ENCODE data around the gene DDX46.

DDX46 gene

GRCh38 chr5:134735243-134735642 is 23.3 kb upstream of the DDX46 start:
- H3K4me3 ChIP-seq (ENCODE audit: control insufficient read depth in 1 of 7, extremely low read depth in 1 of 7, insufficient read depth in 4 of 7, low read depth in 2 of 7, low read length in 6 of 7): no peak overlapping the region
- H3K27ac ChIP-seq (ENCODE audit: insufficient read depth in 1 of 2, low read depth in 1 of 2, low read length in 2 of 2, poor library complexity in 1 of 2, severe bottlenecking in 2 of 2): no peak overlapping the region
- POLR2A ChIA-PET: no interaction called here
- H3K4me1 ChIP-seq (ENCODE audit: control extremely low read depth in 1 of 4, control insufficient read depth in 4 of 4, insufficient read depth in 4 of 4, low read length in 3 of 4): peaks cover 9 to 43% (median 31%) of the 10 kb centered on the region in 4 experiments
- H3K9me3 ChIP-seq (ENCODE audit: control extremely low read depth in 1 of 5, control insufficient read depth in 4 of 5, insufficient read depth in 2 of 5, low read depth in 1 of 5, low read length in 4 of 5): no peaks in the 10 kb centered on the region
- no peaks in the 10 kb centered on the region for H3K27me3 ChIP-seq (replicated peaks in 2 of 5; ENCODE audit: control insufficient read depth in 4 of 5, insufficient read depth in 5 of 5, low read length in 4 of 5)
- no peaks in the 10 kb centered on the region for H3K36me3 ChIP-seq (ENCODE audit: control insufficient read depth in 4 of 4, insufficient read depth in 4 of 4, low read length in 3 of 4)
- CTCF ChIA-PET: interaction anchor here (0.6 to 1.8 kb wide), 3 partner anchors 27 to 440 kb away, joined by 3 to 4 read pairs (median 4); no protein-coding TSS in a partner anchor
- peak; percentile 15 to 55 (median 52) for DNase-seq
- whole genome bisulfite sequencing (ENCODE audit: insufficient coverage): 58% methylated on average over 2 of the region's 4 CpGs

GRCh38 chr5:134736173-134736812 is 22.3 kb upstream of the DDX46 start:
- ChIA-PET POLR2A (interaction anchor here (0.8 kb wide), 1 partner anchor 27 kb away, joined by 3 read pairs; no protein-coding TSS in a partner anchor), CTCF (interaction anchor here (0.8 to 1.3 kb wide), 3 partner anchors 8 to 469 kb away, joined by 3 to 4 read pairs (median 3); no protein-coding TSS in a partner anchor)
- peak; percentile 8 to 69 (median 55) for DNase-seq
- peaks cover 0 to 6% (median 3%) of the 10 kb centered on the region in 4 experiments for H3K36me3 ChIP-seq (ENCODE audit: control insufficient read depth in 4 of 4, insufficient read depth in 4 of 4, low read length in 3 of 4)
- no CpG with 5 or more reads among the region's 2 CpGs for WGBS (ENCODE audit: insufficient coverage)
- H3K4me3 ChIP-seq (ENCODE audit: control insufficient read depth in 1 of 7, extremely low read depth in 1 of 7, insufficient read depth in 4 of 7, low read depth in 2 of 7, low read length in 6 of 7): no peak overlapping the region
- no peaks in the 10 kb centered on the region for H3K27me3 ChIP-seq (replicated peaks in 2 of 5; ENCODE audit: control insufficient read depth in 4 of 5, insufficient read depth in 5 of 5, low read length in 4 of 5)
- peak overlapping the region in 1 of 2 experiments; percentile 25 for H3K27ac ChIP-seq (ENCODE audit: insufficient read depth in 1 of 2, low read depth in 1 of 2, low read length in 2 of 2, poor library complexity in 1 of 2, severe bottlenecking in 2 of 2)
- H3K9me3 ChIP-seq (ENCODE audit: control extremely low read depth in 1 of 5, control insufficient read depth in 4 of 5, insufficient read depth in 2 of 5, low read depth in 1 of 5, low read length in 4 of 5): no peaks in the 10 kb centered on the region
- H3K4me1 ChIP-seq (ENCODE audit: control extremely low read depth in 1 of 4, control insufficient read depth in 4 of 4, insufficient read depth in 4 of 4, low read length in 3 of 4): peaks cover 9 to 45% (median 34%) of the 10 kb centered on the region in 4 experiments

GRCh38 chr5:134738133-134738962 is 20.2 kb upstream of the DDX46 start, which contains the start of gene CAMLG:
Gene CAMLG, plus strand, starts transcription at chr5:134738548. Its CDS starts 73 bp downstream, at chr5:134738621.
- H3K4me3 ChIP-seq (ENCODE audit: control insufficient read depth in 1 of 7, extremely low read depth in 1 of 7, insufficient read depth in 4 of 7, low read depth in 2 of 7, low read length in 6 of 7): peak within 1 kb of the TSS; percentile 86 to 99 (median 90)

GRCh38 chr5:134738963-134739661 is 19.5 kb upstream of the DDX46 start:
- peaks cover 0 to 16% (median 10%) of the 10 kb centered on the region in 4 experiments for H3K36me3 ChIP-seq (ENCODE audit: control insufficient read depth in 4 of 4, insufficient read depth in 4 of 4, low read length in 3 of 4)
- CTCF ChIA-PET: interaction anchor here (0.6 to 6.4 kb wide), 16 partner anchors 9 to 378 kb away, joined by 3 to 52 read pairs (median 3); partner anchors contain the start of genes DDX46 and PCBD2
- no peaks in the 10 kb centered on the region for H3K27me3 ChIP-seq (replicated peaks in 2 of 5; ENCODE audit: control insufficient read depth in 4 of 5, insufficient read depth in 5 of 5, low read length in 4 of 5)
- H3K4me3 ChIP-seq (ENCODE audit: control insufficient read depth in 1 of 7, extremely low read depth in 1 of 7, insufficient read depth in 4 of 7, low read depth in 2 of 7, low read length in 6 of 7): peak overlapping the region; percentile 86 to 99 (median 90)
- H3K27ac ChIP-seq (ENCODE audit: insufficient read depth in 1 of 2, low read depth in 1 of 2, low read length in 2 of 2, poor library complexity in 1 of 2, severe bottlenecking in 2 of 2): peak overlapping the region; percentile 64 to 90
- 0% methylated on average over 10 of the region's 21 CpGs for WGBS (ENCODE audit: insufficient coverage)
- POLR2A ChIA-PET: interaction anchor here (0.5 to 1.6 kb wide), 4 partner anchors 10 to 165 kb away, joined by 3 to 6 read pairs (median 3); partner anchors contain the start of gene DDX46
- peak; percentile 82 to 90 (median 84) for DNase-seq
- no peaks in the 10 kb centered on the region for H3K9me3 ChIP-seq (ENCODE audit: control extremely low read depth in 1 of 5, control insufficient read depth in 4 of 5, insufficient read depth in 2 of 5, low read depth in 1 of 5, low read length in 4 of 5)
- H3K4me1 ChIP-seq (ENCODE audit: control extremely low read depth in 1 of 4, control insufficient read depth in 4 of 4, insufficient read depth in 4 of 4, low read length in 3 of 4): peaks cover 9 to 45% (median 34%) of the 10 kb centered on the region in 4 experiments

More at GRCh38 chr5:134738133-134738962, 20.2 kb upstream of the DDX46 start, which contains the start of gene CAMLG:
- Histone ChIP-seq H3K27ac (ENCODE audit: insufficient read depth in 1 of 2, low read depth in 1 of 2, low read length in 2 of 2, poor library complexity in 1 of 2, severe bottlenecking in 2 of 2) (peak within 1 kb of the TSS; percentile 77 to 90), H3K4me1 (ENCODE audit: control extremely low read depth in 1 of 4, control insufficient read depth in 4 of 4, insufficient read depth in 4 of 4, low read length in 3 of 4) (peaks cover 9 to 45% (median 34%) of the 10 kb centered on the region in 4 experiments), H3K36me3 (ENCODE audit: control insufficient read depth in 4 of 4, insufficient read depth in 4 of 4, low read length in 3 of 4) (peaks cover 0 to 11% (median 6%) of the 10 kb centered on the region in 4 experiments), H3K27me3 (replicated peaks in 2 of 5; ENCODE audit: control insufficient read depth in 4 of 5, insufficient read depth in 5 of 5, low read length in 4 of 5) (no peaks in the 10 kb centered on the region), H3K9me3 (ENCODE audit: control extremely low read depth in 1 of 5, control insufficient read depth in 4 of 5, insufficient read depth in 2 of 5, low read depth in 1 of 5, low read length in 4 of 5) (no peaks in the 10 kb centered on the region)
- CTCF ChIA-PET: interaction anchor here (0.7 to 6.4 kb wide), 8 partner anchors 12 to 164 kb away, joined by 3 to 52 read pairs (median 5); partner anchors contain the start of gene DDX46
- under 1% methylated on average over 54 of the region's 66 CpGs for whole genome bisulfite sequencing (ENCODE audit: insufficient coverage)
- DNase-seq: peak; percentile 99
- POLR2A ChIA-PET: interaction anchor here (0.5 to 1.6 kb wide), 6 partner anchors 20 to 684 kb away, joined by 3 to 6 read pairs (median 3); partner anchors contain the start of gene DDX46

GRCh38 chr5:134741052-134741451 is 17.5 kb upstream of the DDX46 start:
- Histone ChIP-seq H3K36me3 (ENCODE audit: control insufficient read depth in 4 of 4, insufficient read depth in 4 of 4, low read length in 3 of 4) (peaks cover 0 to 20% (median 12%) of the 10 kb centered on the region in 4 experiments), H3K27me3 (replicated peaks in 2 of 5; ENCODE audit: control insufficient read depth in 4 of 5, insufficient read depth in 5 of 5, low read length in 4 of 5) (no peaks in the 10 kb centered on the region), H3K27ac (ENCODE audit: insufficient read depth in 1 of 2, low read depth in 1 of 2, low read length in 2 of 2, poor library complexity in 1 of 2, severe bottlenecking in 2 of 2) (no peak overlapping the region), H3K9me3 (ENCODE audit: control extremely low read depth in 1 of 5, control insufficient read depth in 4 of 5, insufficient read depth in 2 of 5, low read depth in 1 of 5, low read length in 4 of 5) (no peaks in the 10 kb centered on the region), H3K4me3 (ENCODE audit: control insufficient read depth in 1 of 7, extremely low read depth in 1 of 7, insufficient read depth in 4 of 7, low read depth in 2 of 7, low read length in 6 of 7) (no peak overlapping the region), H3K4me1 (ENCODE audit: control extremely low read depth in 1 of 4, control insufficient read depth in 4 of 4, insufficient read depth in 4 of 4, low read length in 3 of 4) (peaks cover 6 to 35% (median 29%) of the 10 kb centered on the region in 4 experiments)
- ChIA-PET CTCF (interaction anchor here (1.1 to 6.4 kb wide), 6 partner anchors 9 to 164 kb away, joined by 3 to 52 read pairs (median 7); partner anchors contain the start of genes DDX46 and PCBD2), POLR2A (no interaction called here)
- no peak for DNase-seq
- WGBS (ENCODE audit: insufficient coverage): 98% methylated on average over 11 of the region's 11 CpGs

GRCh38 chr5:134742134-134742533 is 16.4 kb upstream of the DDX46 start:
- no CpG with 5 or more reads among the region's 2 CpGs for WGBS (ENCODE audit: insufficient coverage)
- Histone ChIP-seq H3K27me3 (replicated peaks in 2 of 5; ENCODE audit: control insufficient read depth in 4 of 5, insufficient read depth in 5 of 5, low read length in 4 of 5) (no peaks in the 10 kb centered on the region), H3K27ac (ENCODE audit: insufficient read depth in 1 of 2, low read depth in 1 of 2, low read length in 2 of 2, poor library complexity in 1 of 2, severe bottlenecking in 2 of 2) (no peak overlapping the region), H3K36me3 (ENCODE audit: control insufficient read depth in 4 of 4, insufficient read depth in 4 of 4, low read length in 3 of 4) (peaks cover 0 to 20% (median 12%) of the 10 kb centered on the region in 4 experiments), H3K9me3 (ENCODE audit: control extremely low read depth in 1 of 5, control insufficient read depth in 4 of 5, insufficient read depth in 2 of 5, low read depth in 1 of 5, low read length in 4 of 5) (no peaks in the 10 kb centered on the region), H3K4me3 (ENCODE audit: control insufficient read depth in 1 of 7, extremely low read depth in 1 of 7, insufficient read depth in 4 of 7, low read depth in 2 of 7, low read length in 6 of 7) (no peak overlapping the region), H3K4me1 (ENCODE audit: control extremely low read depth in 1 of 4, control insufficient read depth in 4 of 4, insufficient read depth in 4 of 4, low read length in 3 of 4) (peaks cover 5 to 26% (median 21%) of the 10 kb centered on the region in 4 experiments)
- DNase-seq: no peak
- CTCF ChIA-PET: interaction anchor here (6.4 kb wide), 1 partner anchor 15 kb away, joined by 52 read pairs; the partner anchor contains the start of gene DDX46
- POLR2A ChIA-PET: no interaction called here
